SK-N-SH (cell line): Measurements from ENCODE around the gene STYK1. TPM values are rescaled to one million over a fixed set of nuclear protein-coding genes. Genes with fewer than 3 reads are reported as not detected.
"Not testable (repeated sequence)": the region's sequence is repeated elsewhere in the genome, so short reads cannot be mapped to it uniquely, and the experiment has no call there.

Experiments used
- CTCF ChIA-PET: fragments of 300-600, 350-600 bp; formaldehyde crosslinking; extraction: SDS; loops from one replicate; lab custom pipeline; 2021; lab: Yijun Ruan, JAX
- POLR2A ChIA-PET: fragments of 350-600 bp; sonication (Branson Sonifier 250); formaldehyde crosslinking; extraction: SDS; loops from one replicate; lab custom pipeline; 2020; ENCODE audit warnings: antibody characterized with exemption, inconsistent platforms; lab: Yijun Ruan, JAX
- DNase-seq: peaks from one replicate; pipeline ENCODE4 v3.0.0; 2012
- H2AFZ ChIP-seq: fragments of 200-600 bp; sonication (generic); 2 replicates; pipeline ENCODE4 v1.8.1; 2016; ENCODE audit warnings: antibody characterized with exemption, mild to moderate bottlenecking, low read depth
- H3F3A ChIP-seq: fragments of 200-600 bp; sonication (generic); replicated peaks from 2 replicates; pipeline ENCODE3; 2016; ENCODE audit warnings: antibody characterized with exemption, mild to moderate bottlenecking; ENCODE audit not compliant: insufficient read depth
- H3K27ac ChIP-seq, 2 experiments: fragments of 200-500 bp in 1 of 2; fragments of 200-600 bp in 1 of 2; sonication (Bioruptor generic) in 1 of 2; sonication (generic), shearing (Covaris generic) in 1 of 2; 2 replicates each; pipeline versions ENCODE4 v1.5.1 to v1.6.1; 2014 to 2016; ENCODE audit warnings: low read depth in 2 of 2, inconsistent platforms in 1 of 2, low read length in 1 of 2, mild to moderate bottlenecking in 1 of 2, mixed read lengths in 1 of 2
- H3K27me3 ChIP-seq: fragments of 200-600 bp; sonication (generic), shearing (Covaris generic); 2 replicates; pipeline ENCODE4 v1.6.1; 2016; ENCODE audit warnings: mixed run types; ENCODE audit not compliant: insufficient read depth
- H3K36me3 ChIP-seq, 2 experiments: fragments of 200-500 bp in 1 of 2; fragments of 200-600 bp in 1 of 2; sonication (Bioruptor generic) in 1 of 2; sonication (generic) in 1 of 2; replicated peaks in 1 of 2; 2 replicates each; pipeline versions ENCODE3 to v1.5.1; 2014 to 2016; ENCODE audit warnings: low read length in 1 of 2, mild to moderate bottlenecking in 1 of 2; ENCODE audit not compliant: insufficient read depth in 2 of 2, control insufficient read depth in 1 of 2
- H3K4me1 ChIP-seq, 2 experiments: fragments of 200-500 bp in 1 of 2; fragments of 200-600 bp in 1 of 2; sonication (Bioruptor generic) in 1 of 2; sonication (generic), shearing (Covaris generic) in 1 of 2; 2 replicates each; pipeline versions ENCODE4 v1.5.1 to v1.6.1; 2014 to 2016; ENCODE audit warnings: low read depth in 1 of 2, low read length in 1 of 2, mixed run types in 1 of 2; ENCODE audit not compliant: insufficient read depth in 2 of 2, control insufficient read depth in 1 of 2
- H3K4me2 ChIP-seq: fragments of 200-600 bp; sonication (generic), shearing (Covaris generic); 2 replicates; pipeline ENCODE4 v1.6.1; 2017; ENCODE audit warnings: mixed run types
- H3K4me3 ChIP-seq, 2 experiments: fragments of 200-500 bp in 1 of 2; fragments of 200-600 bp in 1 of 2; sonication (Bioruptor generic) in 1 of 2; sonication (generic), shearing (Covaris generic) in 1 of 2; 2 replicates each; pipeline versions ENCODE4 v1.5.1 to v1.8.1; 2014 to 2016; ENCODE audit warnings: low read depth in 2 of 2, inconsistent platforms in 1 of 2, low read length in 1 of 2, mild to moderate bottlenecking in 1 of 2, mixed read lengths in 1 of 2, moderate library complexity in 1 of 2
- H3K79me2 ChIP-seq: fragments of 200-600 bp; sonication (generic); 2 replicates; pipeline ENCODE4 v1.8.1; 2017; ENCODE audit warnings: mild to moderate bottlenecking; ENCODE audit not compliant: insufficient read depth
- H3K9ac ChIP-seq: fragments of 200-600 bp; sonication (generic); 2 replicates; pipeline ENCODE4 v1.6.1; 2017; ENCODE audit warnings: mixed run types
- H3K9me2 ChIP-seq: fragments of 200-600 bp; sonication (generic); 2 replicates; pipeline ENCODE4 v1.6.1; 2017; ENCODE audit warnings: mixed run types
- H3K9me3 ChIP-seq: fragments of 200-600 bp; sonication (generic); 2 replicates; pipeline ENCODE4 v1.6.1; 2017; ENCODE audit warnings: mixed run types, mild to moderate bottlenecking, moderate library complexity
- H4K20me1 ChIP-seq: fragments of 200-600 bp; sonication (generic); 2 replicates; pipeline ENCODE4 v1.6.1; 2017; ENCODE audit warnings: mild to moderate bottlenecking, mixed run types; ENCODE audit not compliant: insufficient read depth
- EP300 ChIP-seq, 2 experiments: IDR thresholded peaks; 2 replicates each; pipeline versions ENCODE4 v1.4.0 to v1.6.1; 2012; ENCODE audit warnings: borderline replicate concordance in 1 of 2, low read depth in 1 of 2, low read length in 1 of 2
- FOXJ3 ChIP-seq: sonication (generic); formaldehyde crosslinking; IDR thresholded peaks from 2 replicates; pipeline ENCODE4 v1.5.1; 2020; ENCODE audit warnings: mild to moderate bottlenecking, missing genetic modification reagents
- FOXM1 ChIP-seq: IDR thresholded peaks from 2 replicates; pipeline ENCODE4 v1.4.0; 2012; ENCODE audit warnings: low read depth, mild to moderate bottlenecking
- JUND ChIP-seq: IDR thresholded peaks from 2 replicates; pipeline ENCODE4 v1.4.0; 2012
- NRF1 ChIP-seq: IDR thresholded peaks from 2 replicates; pipeline ENCODE4 v1.6.1; 2012; ENCODE audit warnings: low read depth, mild to moderate bottlenecking, low read length
- SMC3 ChIP-seq: IDR thresholded peaks from 2 replicates; pipeline ENCODE4 v1.6.1; 2012; ENCODE audit warnings: low read depth, low read length, improper control_type of control experiment
- TEAD4 ChIP-seq: IDR thresholded peaks from 2 replicates; pipeline ENCODE4 v1.4.0; 2012; ENCODE audit warnings: mild to moderate bottlenecking, borderline replicate concordance; ENCODE audit not compliant: insufficient read depth
- WGBS: methylation state at CpG from one replicate; pipeline ENCODE4 v1.1.6; 2017; ENCODE audit warnings: low lambda C conversion rate; 5-methylcytosine and 5-hydroxymethylcytosine counted together
- polyA plus RNA-seq, 3 experiments: library from polyadenylated mRNA; depleted of rRNA; stranded (reverse); fragments of >200 nt; gene quantifications; 2 replicates each; pipeline ENCODE4 v1.2.3, GENCODE V29; 2012
- TF ChIP-seq, protein P1 (sequence below): IDR thresholded peaks from 2 replicates; pipeline ENCODE4 v1.4.0; 2012; ENCODE audit warnings: low read depth, borderline replicate concordance
- TF ChIP-seq, protein P2 (sequence below): fragments of 150-350 bp; IDR thresholded peaks from 2 replicates; pipeline ENCODE4 v1.6.1; 2016; ENCODE audit warnings: mild to moderate bottlenecking, low read depth, low read length
- TF ChIP-seq, protein P3 (sequence below): fragments of 200-600 bp; sonication (generic); IDR thresholded peaks from 2 replicates; pipeline ENCODE4 v1.6.1; 2017; ENCODE audit warnings: antibody characterized with exemption, mild to moderate bottlenecking, moderate library complexity
- TF ChIP-seq, protein P4 (sequence below): fragments of 150-350 bp; IDR thresholded peaks from 2 replicates; pipeline ENCODE4 v1.6.1; 2017; ENCODE audit warnings: antibody characterized with exemption, low read length, low read depth, borderline replicate concordance

The STYK1 gene
- polyA plus RNA-seq, 1 of the 3 experiments (the other 2 are of a cell fraction) = not detected

DNA sequence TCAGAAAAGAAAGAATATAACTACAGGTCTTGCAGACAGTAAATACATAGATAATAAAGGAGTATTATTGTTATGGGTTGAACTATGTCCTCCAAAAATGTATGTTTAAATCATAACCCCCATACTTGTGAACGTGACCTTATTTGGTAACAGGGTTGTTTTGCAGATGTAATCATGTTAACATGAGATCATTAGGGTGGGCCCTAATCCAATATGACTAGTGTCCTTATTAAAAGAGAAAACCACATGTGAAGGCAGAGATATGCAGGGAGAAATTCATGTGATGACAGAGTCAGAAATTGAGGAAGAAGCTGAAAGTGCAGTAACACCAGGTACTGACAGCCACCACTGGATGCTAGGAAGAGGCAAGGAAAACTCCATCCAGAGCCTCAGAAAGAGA, 89.4 kb downstream of the STYK1 start:
- DNase-seq = no peak
- Histone ChIP-seq H3K4me2 (no peak overlapping the region), H3K4me1 (no peaks in the 10 kb centered on the region), H3K9me2 (no peaks in the 10 kb centered on the region), H3K4me3 (no peak overlapping the region), H3K9me3 (no peaks in the 10 kb centered on the region), H4K20me1 (no peaks in the 10 kb centered on the region), H3F3A (no peaks in the 10 kb centered on the region), H3K27me3 (no peaks in the 10 kb centered on the region), H3K79me2 (no peaks in the 10 kb centered on the region), H3K9ac (no peak overlapping the region), H3K36me3 (peaks cover 0 to 3% of the 10 kb centered on the region in 2 experiments), H2AFZ (no peak overlapping the region), H3K27ac (no peak overlapping the region)
- WGBS = 96% methylated on average over 1 of the region's 1 CpG
- CTCF ChIA-PET = no interaction called here
- TF ChIP-seq, protein P1, sequence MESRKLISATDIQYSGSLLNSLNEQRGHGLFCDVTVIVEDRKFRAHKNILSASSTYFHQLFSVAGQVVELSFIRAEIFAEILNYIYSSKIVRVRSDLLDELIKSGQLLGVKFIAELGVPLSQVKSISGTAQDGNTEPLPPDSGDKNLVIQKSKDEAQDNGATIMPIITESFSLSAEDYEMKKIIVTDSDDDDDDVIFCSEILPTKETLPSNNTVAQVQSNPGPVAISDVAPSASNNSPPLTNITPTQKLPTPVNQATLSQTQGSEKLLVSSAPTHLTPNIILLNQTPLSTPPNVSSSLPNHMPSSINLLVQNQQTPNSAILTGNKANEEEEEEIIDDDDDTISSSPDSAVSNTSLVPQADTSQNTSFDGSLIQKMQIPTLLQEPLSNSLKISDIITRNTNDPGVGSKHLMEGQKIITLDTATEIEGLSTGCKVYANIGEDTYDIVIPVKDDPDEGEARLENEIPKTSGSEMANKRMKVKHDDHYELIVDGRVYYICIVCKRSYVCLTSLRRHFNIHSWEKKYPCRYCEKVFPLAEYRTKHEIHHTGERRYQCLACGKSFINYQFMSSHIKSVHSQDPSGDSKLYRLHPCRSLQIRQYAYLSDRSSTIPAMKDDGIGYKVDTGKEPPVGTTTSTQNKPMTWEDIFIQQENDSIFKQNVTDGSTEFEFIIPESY = no peak
- no peak for TF ChIP-seq FOXJ3 (CRISPR knock-in tag)
- no peak for TF ChIP-seq TEAD4
- TF ChIP-seq, protein P2, sequence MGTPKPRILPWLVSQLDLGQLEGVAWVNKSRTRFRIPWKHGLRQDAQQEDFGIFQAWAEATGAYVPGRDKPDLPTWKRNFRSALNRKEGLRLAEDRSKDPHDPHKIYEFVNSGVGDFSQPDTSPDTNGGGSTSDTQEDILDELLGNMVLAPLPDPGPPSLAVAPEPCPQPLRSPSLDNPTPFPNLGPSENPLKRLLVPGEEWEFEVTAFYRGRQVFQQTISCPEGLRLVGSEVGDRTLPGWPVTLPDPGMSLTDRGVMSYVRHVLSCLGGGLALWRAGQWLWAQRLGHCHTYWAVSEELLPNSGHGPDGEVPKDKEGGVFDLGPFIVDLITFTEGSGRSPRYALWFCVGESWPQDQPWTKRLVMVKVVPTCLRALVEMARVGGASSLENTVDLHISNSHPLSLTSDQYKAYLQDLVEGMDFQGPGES = no peak
- TF ChIP-seq, protein P3, sequence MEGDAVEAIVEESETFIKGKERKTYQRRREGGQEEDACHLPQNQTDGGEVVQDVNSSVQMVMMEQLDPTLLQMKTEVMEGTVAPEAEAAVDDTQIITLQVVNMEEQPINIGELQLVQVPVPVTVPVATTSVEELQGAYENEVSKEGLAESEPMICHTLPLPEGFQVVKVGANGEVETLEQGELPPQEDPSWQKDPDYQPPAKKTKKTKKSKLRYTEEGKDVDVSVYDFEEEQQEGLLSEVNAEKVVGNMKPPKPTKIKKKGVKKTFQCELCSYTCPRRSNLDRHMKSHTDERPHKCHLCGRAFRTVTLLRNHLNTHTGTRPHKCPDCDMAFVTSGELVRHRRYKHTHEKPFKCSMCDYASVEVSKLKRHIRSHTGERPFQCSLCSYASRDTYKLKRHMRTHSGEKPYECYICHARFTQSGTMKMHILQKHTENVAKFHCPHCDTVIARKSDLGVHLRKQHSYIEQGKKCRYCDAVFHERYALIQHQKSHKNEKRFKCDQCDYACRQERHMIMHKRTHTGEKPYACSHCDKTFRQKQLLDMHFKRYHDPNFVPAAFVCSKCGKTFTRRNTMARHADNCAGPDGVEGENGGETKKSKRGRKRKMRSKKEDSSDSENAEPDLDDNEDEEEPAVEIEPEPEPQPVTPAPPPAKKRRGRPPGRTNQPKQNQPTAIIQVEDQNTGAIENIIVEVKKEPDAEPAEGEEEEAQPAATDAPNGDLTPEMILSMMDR = no peak
- no peak for TF ChIP-seq EP300 (IDR thresholded peaks at IDR 0.05; ENCODE audit: borderline replicate concordance in 1 of 2, low read depth in 1 of 2, low read length in 1 of 2)
- no peak for TF ChIP-seq SMC3
- no peak for TF ChIP-seq JUND
- no peak for TF ChIP-seq NRF1
- no peak for TF ChIP-seq FOXM1
- TF ChIP-seq, protein P4, sequence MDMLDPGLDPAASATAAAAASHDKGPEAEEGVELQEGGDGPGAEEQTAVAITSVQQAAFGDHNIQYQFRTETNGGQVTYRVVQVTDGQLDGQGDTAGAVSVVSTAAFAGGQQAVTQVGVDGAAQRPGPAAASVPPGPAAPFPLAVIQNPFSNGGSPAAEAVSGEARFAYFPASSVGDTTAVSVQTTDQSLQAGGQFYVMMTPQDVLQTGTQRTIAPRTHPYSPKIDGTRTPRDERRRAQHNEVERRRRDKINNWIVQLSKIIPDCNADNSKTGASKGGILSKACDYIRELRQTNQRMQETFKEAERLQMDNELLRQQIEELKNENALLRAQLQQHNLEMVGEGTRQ = no peak
- POLR2A ChIA-PET = no interaction called here

DNA sequence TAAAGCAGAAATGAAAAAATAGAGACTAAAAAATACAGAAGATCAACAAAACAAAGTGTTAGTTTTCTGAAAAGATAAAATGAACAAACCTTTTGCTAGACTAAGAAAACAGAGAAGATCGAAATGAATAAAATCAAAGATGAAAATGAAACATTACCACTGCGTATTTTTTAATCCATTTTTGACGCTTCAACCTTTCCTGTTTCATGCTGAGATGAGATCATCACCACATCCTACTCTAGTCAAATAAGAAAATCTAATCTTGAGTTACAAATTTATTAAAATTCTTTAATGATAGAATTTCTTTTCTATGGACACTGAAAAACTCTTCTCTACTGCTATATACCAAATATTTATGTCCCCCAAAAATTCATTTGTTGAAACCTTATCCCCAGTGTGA, 91.1 kb downstream of the STYK1 start:
- DNase-seq = no peak
- no peak for TF ChIP-seq TEAD4
- TF ChIP-seq, all 33 proteins: peak for 0
- 94% methylated on average over 3 of the region's 3 CpGs for WGBS
- no peaks in the 10 kb centered on the region for H3K9me3 ChIP-seq
- H3K27me3 ChIP-seq = no peaks in the 10 kb centered on the region
- peaks cover 0 to 3% of the 10 kb centered on the region in 2 experiments for H3K36me3 ChIP-seq
- ChIA-PET CTCF (interaction anchor here (1.0 kb wide), 1 partner anchor 19 kb away, joined by 3 read pairs; no protein-coding TSS in a partner anchor), POLR2A (no interaction called here)
- no peak overlapping the region for H3K4me2 ChIP-seq
- H3K27ac ChIP-seq = no peak overlapping the region
- H4K20me1 ChIP-seq = no peaks in the 10 kb centered on the region
- H3K4me3 ChIP-seq = no peak overlapping the region
- H3K4me1 ChIP-seq = no peaks in the 10 kb centered on the region
- no peaks in the 10 kb centered on the region for H3K9me2 ChIP-seq
- H2AFZ ChIP-seq = no peak overlapping the region
- no peak overlapping the region for H3K9ac ChIP-seq
- H3K79me2 ChIP-seq = no peaks in the 10 kb centered on the region
- H3F3A ChIP-seq = no peaks in the 10 kb centered on the region

DNA sequence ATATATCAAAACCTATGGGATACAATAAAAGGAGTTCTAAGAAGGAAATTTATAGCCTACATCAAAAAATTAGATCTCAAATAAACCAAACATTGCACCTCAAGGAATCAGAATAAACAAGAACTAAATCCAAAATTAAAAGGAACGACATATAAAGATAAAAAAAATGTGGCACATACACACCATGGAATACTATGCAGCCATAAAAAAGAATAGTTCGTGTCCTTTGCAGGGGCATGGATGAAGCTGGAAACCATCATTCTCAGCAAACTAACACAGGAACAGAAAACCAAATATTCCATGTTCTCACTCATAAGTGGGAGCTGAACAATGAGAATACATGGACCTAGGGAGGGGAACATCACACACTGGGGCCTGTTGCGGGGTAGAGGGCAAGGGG, 91.7 kb downstream of the STYK1 start:
- H3K4me2 ChIP-seq, H2AFZ ChIP-seq, H3K9ac ChIP-seq, H3F3A ChIP-seq, H3K27ac ChIP-seq, H3K4me3 ChIP-seq, H3K4me1 ChIP-seq, H3K9me3 ChIP-seq, CTCF ChIA-PET, H3K9me2 ChIP-seq, H3K79me2 ChIP-seq, H3K27me3 ChIP-seq, H3K36me3 ChIP-seq, DNase-seq, POLR2A ChIA-PET, H4K20me1 ChIP-seq: not testable (repeated sequence)
- WGBS = 51% methylated on average over 3 of the region's 3 CpGs
